Tibial artery (tissue), 4 donors: ENCODE results near the gene PSMB1.
A peak's percentile ranks its signal among the peaks of the same experiment; 100 is the strongest.

Source experiments
- DNase-seq, 2 donors: peaks; one replicate each; pipeline ENCODE4 v3.0.0-alpha.2; 2019
- H3K27ac ChIP-seq, 2 donors: fragments of 200-600 bp; sonication (generic) in 1 of 2; 1 replicate in 1 of 2; 2 replicates in 1 of 2; pipeline ENCODE4 v1.5.1; 2018 to 2019; ENCODE audit warnings: mild to moderate bottlenecking in 1 of 2
- H3K27me3 ChIP-seq, 2 donors: fragments of 200-600 bp; sonication (generic) in 1 of 2; one replicate each; pipeline versions ENCODE4 v1.5.1 to v1.6.0; 2016 to 2019
- H3K36me3 ChIP-seq, 3 donors: fragments of 200-600 bp; sonication (generic) in 2 of 3; one replicate each; pipeline ENCODE4 v1.5.1; 2016 to 2019; ENCODE audit warnings: mild to moderate bottlenecking in 2 of 3
- H3K4me1 ChIP-seq, 4 donors: fragments of 200-600 bp; sonication (generic) in 2 of 4; 1 replicate in 3 of 4; 2 replicates in 1 of 4; pipeline ENCODE4 v1.5.1; 2016 to 2019
- H3K4me3 ChIP-seq, 2 donors: fragments of 200-600 bp; sonication (generic) in 1 of 2; 1 replicate in 1 of 2; 2 replicates in 1 of 2; pipeline ENCODE4 v1.5.1; 2018 to 2019; ENCODE audit warnings: mild to moderate bottlenecking in 2 of 2
- H3K9me3 ChIP-seq, 3 donors: fragments of 200-600 bp; sonication (generic) in 1 of 3; one replicate each; pipeline ENCODE4 v1.5.1; 2016 to 2019
- intact Hi-C: fragments of 100-400 bp; cut with DNase I; formaldehyde crosslinking; loops from one replicate; pipeline ENCODE4 v1.15.0; 2023; ENCODE audit warnings: low total_unique reads
- TF ChIP-seq, protein P1 (sequence below), 2 experiments: fragments of 200-600 bp in 1 of 2; fragments of 450-650 bp in 1 of 2; IDR thresholded peaks; one replicate each; pipeline ENCODE4 v1.5.1; 2017 to 2019; ENCODE audit warnings: antibody characterized with exemption in 2 of 2, mild to moderate bottlenecking in 1 of 2, moderate library complexity in 1 of 2

The PSMB1 gene

DNA sequence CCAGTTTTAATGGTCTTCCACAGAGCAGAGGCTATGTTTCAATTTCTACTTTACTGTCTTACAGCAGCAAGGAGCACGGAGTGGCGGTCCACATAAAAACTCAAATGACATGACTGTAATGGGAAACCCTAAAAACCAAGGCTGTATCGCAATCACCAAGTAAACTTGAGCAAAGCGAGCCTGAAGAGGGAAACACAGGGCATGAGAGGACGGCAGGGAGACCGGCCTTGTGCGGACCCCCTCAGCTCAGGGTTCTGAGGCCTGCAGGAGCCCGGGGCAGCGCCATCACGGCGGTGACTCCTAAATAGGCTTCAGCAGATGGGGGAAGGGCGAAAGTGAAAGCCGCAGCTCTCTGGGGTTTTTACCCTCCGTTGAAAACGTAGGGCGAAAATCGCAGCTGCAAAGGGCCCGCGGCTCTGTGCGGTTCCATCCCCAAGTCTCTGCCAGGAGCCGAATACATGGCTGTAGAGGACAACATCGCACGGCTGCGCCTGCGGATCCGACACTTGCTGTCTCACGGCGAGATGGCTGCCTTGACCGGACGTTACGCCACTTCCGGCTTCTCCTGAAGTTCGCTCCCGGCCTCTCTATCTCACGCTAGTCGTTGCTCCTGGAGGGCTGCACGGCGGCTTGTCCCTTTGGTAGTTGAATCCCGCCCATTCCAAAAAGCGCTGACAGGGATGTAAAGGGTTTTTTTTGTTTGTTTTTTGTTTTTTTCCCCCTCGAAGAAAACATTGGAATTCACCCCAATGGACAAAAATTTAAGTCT, at the start of gene PSMB1:
Gene PSMB1 (minus strand): TSS at position 543 of the 769 bp plus-strand sequence. CDS start 65 bp downstream, at position 478.
- DNase-seq = peak; percentile 95 to 97
- no peaks in the 10 kb centered on the region for H3K27me3 ChIP-seq
- TF ChIP-seq, protein P1, sequence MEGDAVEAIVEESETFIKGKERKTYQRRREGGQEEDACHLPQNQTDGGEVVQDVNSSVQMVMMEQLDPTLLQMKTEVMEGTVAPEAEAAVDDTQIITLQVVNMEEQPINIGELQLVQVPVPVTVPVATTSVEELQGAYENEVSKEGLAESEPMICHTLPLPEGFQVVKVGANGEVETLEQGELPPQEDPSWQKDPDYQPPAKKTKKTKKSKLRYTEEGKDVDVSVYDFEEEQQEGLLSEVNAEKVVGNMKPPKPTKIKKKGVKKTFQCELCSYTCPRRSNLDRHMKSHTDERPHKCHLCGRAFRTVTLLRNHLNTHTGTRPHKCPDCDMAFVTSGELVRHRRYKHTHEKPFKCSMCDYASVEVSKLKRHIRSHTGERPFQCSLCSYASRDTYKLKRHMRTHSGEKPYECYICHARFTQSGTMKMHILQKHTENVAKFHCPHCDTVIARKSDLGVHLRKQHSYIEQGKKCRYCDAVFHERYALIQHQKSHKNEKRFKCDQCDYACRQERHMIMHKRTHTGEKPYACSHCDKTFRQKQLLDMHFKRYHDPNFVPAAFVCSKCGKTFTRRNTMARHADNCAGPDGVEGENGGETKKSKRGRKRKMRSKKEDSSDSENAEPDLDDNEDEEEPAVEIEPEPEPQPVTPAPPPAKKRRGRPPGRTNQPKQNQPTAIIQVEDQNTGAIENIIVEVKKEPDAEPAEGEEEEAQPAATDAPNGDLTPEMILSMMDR (IDR thresholded peaks at IDR 0.05) = no peak
- H3K27ac ChIP-seq = peak within 1 kb of the TSS; percentile 91 to 96
- no peaks in the 10 kb centered on the region for H3K9me3 ChIP-seq
- peak within 1 kb of the TSS; percentile 94 to 96 for H3K4me3 ChIP-seq
- H3K36me3 ChIP-seq = peaks cover 5 to 22% (median 9%) of the 10 kb centered on the region in 3 donors
- intact Hi-C loops = loop anchor here (10.0 kb wide), 1 partner anchor 828 kb away; the partner anchor contains the start of gene PHF10
- peaks cover 0 to 60% (median 43%) of the 10 kb centered on the region in 4 donors for H3K4me1 ChIP-seq

DNA sequence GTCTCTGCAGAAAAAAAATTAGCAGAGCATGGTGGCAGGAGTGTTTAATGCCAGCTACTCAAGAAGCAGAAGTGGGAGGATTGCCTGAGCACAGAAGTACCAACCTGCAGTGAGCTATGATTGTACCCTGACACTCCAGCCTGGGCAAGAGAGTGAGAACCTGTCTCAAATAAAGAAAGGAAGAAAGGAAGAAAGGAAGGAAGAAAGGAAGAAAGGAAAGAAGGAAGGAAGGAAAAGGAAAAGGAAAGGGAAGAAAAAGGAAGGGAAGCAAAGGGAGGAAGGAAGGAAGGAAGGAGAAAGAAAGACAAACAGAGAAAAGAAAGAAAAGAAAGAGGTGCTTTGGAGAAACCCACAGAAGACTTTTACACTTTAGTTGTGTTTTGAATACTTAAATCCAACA, 44.2 kb upstream of the PSMB1 start:
- peaks cover 0 to 5% of the 10 kb centered on the region in 2 donors for H3K27me3 ChIP-seq
- DNase-seq = no peak
- no peak overlapping the region for H3K27ac ChIP-seq
- H3K9me3 ChIP-seq = peaks cover 0 to 6% (median 0%) of the 10 kb centered on the region in 3 donors
- no peaks in the 10 kb centered on the region for H3K36me3 ChIP-seq
- TF ChIP-seq, protein P1 (IDR thresholded peaks at IDR 0.05) = no peak
- H3K4me3 ChIP-seq = no peak overlapping the region
- intact Hi-C loops = no loop called here
- H3K4me1 ChIP-seq = no peaks in the 10 kb centered on the region

DNA sequence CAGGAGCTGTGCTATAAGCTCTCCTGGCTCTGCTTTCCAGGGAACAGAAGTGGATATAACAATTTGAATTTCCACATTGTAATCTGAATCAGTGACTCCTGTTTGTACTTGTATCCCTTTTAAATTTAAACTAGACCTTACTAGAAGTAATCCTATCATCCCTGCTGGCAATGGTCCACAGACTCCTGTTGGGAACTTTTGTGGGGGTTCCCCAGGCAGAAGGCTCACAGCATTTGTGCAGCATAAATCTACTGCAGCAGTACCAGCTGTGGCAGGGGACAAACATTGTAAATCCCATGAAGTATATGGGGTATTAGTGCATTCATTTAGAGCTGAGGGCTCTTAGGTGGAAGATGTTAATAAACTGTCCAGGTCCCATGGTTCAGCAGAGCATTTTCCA, 43.3 kb upstream of the PSMB1 start:
- Histone ChIP-seq H3K27ac (no peak overlapping the region), H3K27me3 (peaks cover 0 to 5% of the 10 kb centered on the region in 2 donors), H3K9me3 (peaks cover 0 to 6% (median 2%) of the 10 kb centered on the region in 3 donors), H3K36me3 (no peaks in the 10 kb centered on the region), H3K4me3 (no peak overlapping the region), H3K4me1 (no peaks in the 10 kb centered on the region)
- TF ChIP-seq, protein P1 (IDR thresholded peaks at IDR 0.05) = no peak
- intact Hi-C loops = no loop called here
- DNase-seq = no peak

DNA sequence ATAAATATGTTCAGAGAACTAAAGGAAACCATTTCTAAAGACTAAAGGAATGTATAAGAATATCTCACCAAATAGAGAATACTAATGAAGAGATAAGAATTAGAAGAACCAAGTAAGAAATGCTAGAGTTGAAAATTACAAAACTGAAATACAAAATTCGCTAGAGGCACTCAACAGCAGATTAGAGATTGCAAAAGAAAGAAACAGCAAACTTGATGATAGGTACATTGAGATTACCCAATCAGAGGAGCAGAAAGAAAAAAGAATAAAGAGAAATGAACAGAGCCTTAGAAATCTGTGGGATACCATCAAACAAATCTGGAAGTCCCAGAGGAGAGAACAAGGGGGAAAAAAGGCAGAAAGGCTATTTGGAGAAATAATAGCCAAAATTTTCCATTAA, 37.6 kb upstream of the PSMB1 start:
- TF ChIP-seq, protein P1 (IDR thresholded peaks at IDR 0.05) = no peak
- Histone ChIP-seq H3K27me3 (peaks cover 0 to 5% of the 10 kb centered on the region in 2 donors), H3K36me3 (no peaks in the 10 kb centered on the region), H3K4me3 (no peak overlapping the region), H3K27ac (no peak overlapping the region), H3K4me1 (peaks cover 0 to under 1% (median 0%) of the 10 kb centered on the region in 4 donors), H3K9me3 (peaks cover 0 to 10% (median 6%) of the 10 kb centered on the region in 3 donors)
- intact Hi-C loops = no loop called here
- DNase-seq = no peak

DNA sequence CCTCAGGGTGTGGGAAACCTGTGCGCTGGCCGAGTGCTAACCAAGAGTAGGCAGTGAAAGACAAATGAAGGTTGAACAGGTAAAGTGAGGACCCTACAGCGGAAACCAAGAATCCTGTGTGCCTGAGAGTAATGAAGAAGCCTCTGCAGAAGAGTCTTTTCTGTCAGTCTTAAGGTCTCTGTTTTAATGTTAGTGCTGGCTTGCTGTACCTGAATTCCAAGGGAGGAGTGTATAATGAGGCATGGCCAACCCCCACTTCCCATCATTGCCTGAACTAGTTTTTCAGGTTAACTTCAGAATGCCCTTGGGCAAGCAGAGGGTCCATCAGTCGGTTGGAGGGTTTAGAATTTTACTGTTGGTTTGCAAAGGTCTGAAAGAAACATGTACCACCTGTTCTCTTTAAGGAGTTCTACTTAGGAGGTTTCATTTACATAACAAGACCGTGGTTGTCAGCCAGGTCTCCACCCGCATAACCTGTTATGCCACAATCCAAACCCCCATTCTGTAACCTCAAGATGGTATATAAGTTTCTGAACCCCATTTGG, 31.9 kb upstream of the PSMB1 start:
- TF ChIP-seq, protein P1 (IDR thresholded peaks at IDR 0.05) = no peak
- H3K9me3 ChIP-seq = no peaks in the 10 kb centered on the region
- H3K27me3 ChIP-seq = no peaks in the 10 kb centered on the region
- intact Hi-C loops = no loop called here
- peaks cover 0 to 16% (median 10%) of the 10 kb centered on the region in 4 donors for H3K4me1 ChIP-seq
- DNase-seq = no peak
- peak overlapping the region; percentile 77 to 86 for H3K27ac ChIP-seq
- peaks cover 18 to 29% (median 19%) of the 10 kb centered on the region in 3 donors for H3K36me3 ChIP-seq
- peak overlapping the region; percentile 81 to 93 for H3K4me3 ChIP-seq
